HEK293 (cell line): ENCODE data around the gene GAD1.

Experiments
- CTCF ChIP-seq: fragments of 450-650 bp; formaldehyde crosslinking; IDR thresholded peaks from 2 replicates; pipeline ENCODE4 v1.5.1; 2016; ENCODE audit warnings: missing biosample characterization, missing genetic modification characterization
- SETDB1 ChIP-seq: IDR thresholded peaks from one replicate; pipeline ENCODE4 v1.6.1; 2017; ENCODE audit warnings: mild to moderate bottlenecking, low read length, moderate library complexity, mixed read lengths; ENCODE audit not compliant: insufficient read length

GRCh38 chr2:170812710-170813600 lies 3.7 kb upstream of the GAD1 start:
- peak; percentile 51; the same call in 1 of the 2 replicates for TF ChIP-seq CTCF (tag by site-specific recombination)
- no peak for TF ChIP-seq SETDB1
